ENCODE data around the gene NIPBL. TPM values are rescaled to one million over a fixed set of nuclear protein-coding genes. Genes with fewer than 3 reads are reported as not detected.
A peak's percentile ranks its signal among the peaks of the same experiment; 100 is the strongest.

NIPBL gene
- total RNA-seq, 2 donors from 2014 or later: 29.8 to 38.9 TPM

DNA sequence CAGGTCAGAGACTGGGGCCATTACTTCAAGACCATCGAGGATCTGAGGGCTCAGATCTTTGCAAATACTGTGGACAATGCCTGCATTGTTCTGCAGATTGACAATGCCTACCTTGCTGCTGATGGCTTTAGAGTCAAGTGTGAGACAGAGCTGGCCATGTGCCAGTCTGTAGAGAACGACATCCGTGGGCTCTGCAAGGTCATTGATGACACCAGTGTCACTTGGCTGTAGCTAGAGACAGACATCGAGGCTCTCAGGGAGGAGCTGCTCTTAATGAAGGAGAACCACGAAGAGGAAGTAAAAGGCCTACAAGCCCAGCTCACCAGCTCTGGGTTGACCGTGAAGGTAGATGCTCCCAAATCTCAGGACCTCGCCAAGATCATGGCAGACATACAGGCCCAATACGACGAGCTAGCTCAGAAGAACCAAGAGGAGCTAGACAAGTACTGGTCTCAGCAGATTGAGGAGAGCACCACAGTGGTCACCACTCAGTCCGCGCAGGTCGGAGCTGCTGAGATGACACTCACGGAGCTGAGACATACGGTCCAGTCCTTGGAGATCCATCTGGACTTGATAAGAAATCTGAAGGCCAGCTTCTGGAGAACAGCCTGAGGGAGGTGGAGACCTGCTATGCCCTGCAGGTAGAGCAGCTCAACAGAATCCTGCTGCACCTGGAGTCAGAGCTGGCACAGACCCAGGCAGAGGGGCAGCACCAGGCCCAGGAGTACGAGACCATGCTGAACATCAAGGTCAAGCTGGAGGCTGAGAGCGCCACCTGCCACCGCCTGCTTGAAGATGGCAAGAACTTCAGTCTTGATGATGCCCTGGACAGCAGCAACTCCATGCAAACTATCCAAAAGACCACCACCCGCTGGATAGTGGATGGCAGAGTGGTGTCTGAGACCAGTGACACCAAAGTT, 9.3 kb downstream of the NIPBL start:
- Histone ChIP-seq H3K27ac (no peak overlapping the region), H3K9me3 (no peaks in the 10 kb centered on the region), H3K27me3 (no peaks in the 10 kb centered on the region), H3K36me3 (replicated peaks in 1 of 2; ENCODE audit: insufficient read depth in 1 of 2, low read depth in 2 of 2) (no peaks in the 10 kb centered on the region), H3K4me1 (peaks cover 44% of the 10 kb centered on the region), H3K4me3 (no peak overlapping the region)
- DNase-seq: peak in 2 of 4 donors; percentile 9 to 13
- ATAC-seq: no peak
- intact Hi-C loops (cut with DNase I): no loop called here
- TF ChIP-seq POLR2A (IDR thresholded peaks at IDR 0.05): no peak
- TF ChIP-seq, protein P1, sequence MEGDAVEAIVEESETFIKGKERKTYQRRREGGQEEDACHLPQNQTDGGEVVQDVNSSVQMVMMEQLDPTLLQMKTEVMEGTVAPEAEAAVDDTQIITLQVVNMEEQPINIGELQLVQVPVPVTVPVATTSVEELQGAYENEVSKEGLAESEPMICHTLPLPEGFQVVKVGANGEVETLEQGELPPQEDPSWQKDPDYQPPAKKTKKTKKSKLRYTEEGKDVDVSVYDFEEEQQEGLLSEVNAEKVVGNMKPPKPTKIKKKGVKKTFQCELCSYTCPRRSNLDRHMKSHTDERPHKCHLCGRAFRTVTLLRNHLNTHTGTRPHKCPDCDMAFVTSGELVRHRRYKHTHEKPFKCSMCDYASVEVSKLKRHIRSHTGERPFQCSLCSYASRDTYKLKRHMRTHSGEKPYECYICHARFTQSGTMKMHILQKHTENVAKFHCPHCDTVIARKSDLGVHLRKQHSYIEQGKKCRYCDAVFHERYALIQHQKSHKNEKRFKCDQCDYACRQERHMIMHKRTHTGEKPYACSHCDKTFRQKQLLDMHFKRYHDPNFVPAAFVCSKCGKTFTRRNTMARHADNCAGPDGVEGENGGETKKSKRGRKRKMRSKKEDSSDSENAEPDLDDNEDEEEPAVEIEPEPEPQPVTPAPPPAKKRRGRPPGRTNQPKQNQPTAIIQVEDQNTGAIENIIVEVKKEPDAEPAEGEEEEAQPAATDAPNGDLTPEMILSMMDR (IDR thresholded peaks at IDR 0.05): no peak
- WGBS, 2 donors: 77 to 87% methylated on average over 16 to 18 of the region's 18 CpGs

DNA sequence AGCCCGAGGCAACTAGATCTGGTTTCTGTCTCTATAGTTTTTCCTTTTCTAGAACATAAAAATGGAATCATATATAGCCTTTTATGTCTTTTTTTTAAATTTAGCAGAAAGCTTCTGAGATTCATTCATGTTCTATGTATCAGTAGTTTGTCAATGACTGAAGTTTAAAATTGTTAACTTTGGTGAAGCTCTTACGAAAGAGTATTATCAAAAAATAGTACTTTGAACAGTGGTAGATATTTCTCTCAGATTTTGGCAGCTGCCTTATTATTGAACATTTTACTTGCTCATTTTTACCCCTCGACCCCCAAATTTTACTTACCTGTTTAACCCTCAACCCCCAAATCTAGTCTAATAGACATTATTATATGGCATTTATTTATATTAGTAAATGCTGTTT, 10.2 kb downstream of the NIPBL start:
- no peak for TF ChIP-seq POLR2A (IDR thresholded peaks at IDR 0.05)
- TF ChIP-seq, protein P1 (IDR thresholded peaks at IDR 0.05): no peak
- Histone ChIP-seq H3K4me1 (peaks cover 36% of the 10 kb centered on the region), H3K9me3 (no peaks in the 10 kb centered on the region), H3K27ac (no peak overlapping the region), H3K36me3 (replicated peaks in 1 of 2; ENCODE audit: insufficient read depth in 1 of 2, low read depth in 2 of 2) (no peaks in the 10 kb centered on the region), H3K27me3 (no peaks in the 10 kb centered on the region), H3K4me3 (no peak overlapping the region)
- WGBS, 2 donors: 69 to 71% methylated on average over 3 of the region's 3 CpGs
- intact Hi-C loops (cut with DNase I): no loop called here
- ATAC-seq (no peak), DNase-seq (no peak)

DNA sequence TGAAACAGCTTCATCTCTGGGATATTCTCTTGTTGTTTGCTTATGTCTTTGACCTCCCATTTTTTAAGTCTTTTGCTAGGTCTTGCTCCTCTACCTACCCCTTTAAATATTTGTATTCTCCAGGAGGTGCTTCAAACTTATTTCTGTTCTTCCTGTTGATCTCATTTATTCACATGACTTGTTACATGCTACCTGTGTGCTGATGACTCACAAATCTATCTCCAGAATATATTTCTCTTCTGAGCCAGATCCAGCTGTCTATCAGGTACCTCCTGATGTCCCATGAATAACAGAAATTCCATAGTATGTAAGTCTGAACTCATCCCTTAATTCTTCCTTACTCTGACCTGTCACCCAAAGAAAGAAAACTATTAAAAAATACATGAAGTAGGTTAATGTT, 11.0 kb downstream of the NIPBL start:
- Histone ChIP-seq H3K36me3 (replicated peaks in 1 of 2; ENCODE audit: insufficient read depth in 1 of 2, low read depth in 2 of 2) (no peaks in the 10 kb centered on the region), H3K27me3 (no peaks in the 10 kb centered on the region), H3K4me3 (no peak overlapping the region), H3K4me1 (peaks cover 28% of the 10 kb centered on the region), H3K27ac (no peak overlapping the region), H3K9me3 (no peaks in the 10 kb centered on the region)
- DNase-seq (no peak), ATAC-seq (no peak)
- TF ChIP-seq, protein P1 (IDR thresholded peaks at IDR 0.05): no peak
- no peak for TF ChIP-seq POLR2A (IDR thresholded peaks at IDR 0.05)
- intact Hi-C loops (cut with DNase I): no loop called here

DNA sequence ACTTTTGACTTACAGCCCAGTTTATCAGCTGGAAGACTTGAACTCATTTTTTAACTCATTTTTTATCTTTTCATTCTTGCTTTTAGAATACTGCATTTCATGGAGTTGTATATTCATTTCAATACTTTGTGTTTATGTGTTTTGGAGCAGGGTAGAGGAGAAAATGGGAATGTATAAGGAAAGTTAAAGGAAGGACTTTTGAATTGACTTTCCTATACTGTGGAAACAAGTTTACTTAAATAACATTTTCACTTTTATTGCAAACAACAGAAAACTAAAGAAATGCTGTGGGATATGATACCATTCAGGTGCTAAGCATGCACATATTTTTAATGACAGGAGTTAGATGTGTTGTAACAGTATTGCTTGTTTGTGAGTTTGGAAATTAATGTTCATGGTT, 11.7 kb downstream of the NIPBL start:
- peaks cover 26% of the 10 kb centered on the region for H3K4me1 ChIP-seq
- no peak overlapping the region for H3K4me3 ChIP-seq
- ATAC-seq: no peak
- intact Hi-C loops (cut with DNase I): no loop called here
- no peak for DNase-seq
- H3K36me3 ChIP-seq (replicated peaks in 1 of 2; ENCODE audit: insufficient read depth in 1 of 2, low read depth in 2 of 2): no peaks in the 10 kb centered on the region
- TF ChIP-seq, protein P1 (IDR thresholded peaks at IDR 0.05): no peak
- TF ChIP-seq POLR2A (IDR thresholded peaks at IDR 0.05): no peak
- H3K27ac ChIP-seq: no peak overlapping the region
- no peaks in the 10 kb centered on the region for H3K9me3 ChIP-seq
- no peaks in the 10 kb centered on the region for H3K27me3 ChIP-seq

DNA sequence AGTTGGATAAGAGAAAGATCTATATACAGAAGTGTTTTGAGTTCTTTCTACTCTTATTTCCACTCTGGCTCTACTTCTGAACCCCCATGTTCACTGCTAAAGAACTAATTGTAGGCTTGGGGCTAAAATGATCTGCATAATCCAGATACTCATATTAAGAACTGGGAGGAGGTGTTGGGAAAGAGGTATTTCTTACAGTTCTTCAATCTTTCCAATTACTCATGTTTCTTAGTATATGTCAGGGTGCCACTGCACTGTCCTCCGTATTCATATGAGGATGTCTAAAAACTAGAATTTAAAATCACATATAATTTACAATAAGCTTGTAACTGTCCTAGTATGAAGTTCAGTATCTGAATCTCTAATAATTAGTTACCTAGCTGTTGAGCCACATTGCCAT, 12.7 kb downstream of the NIPBL start:
- intact Hi-C loops (cut with DNase I): no loop called here
- 91 to 97% methylated on average over 1 of the region's 1 CpG for WGBS, 2 donors
- Histone ChIP-seq H3K4me3 (no peak overlapping the region), H3K9me3 (no peaks in the 10 kb centered on the region), H3K4me1 (peaks cover 23% of the 10 kb centered on the region), H3K27ac (no peak overlapping the region), H3K36me3 (replicated peaks in 1 of 2; ENCODE audit: insufficient read depth in 1 of 2, low read depth in 2 of 2) (no peaks in the 10 kb centered on the region), H3K27me3 (no peaks in the 10 kb centered on the region)
- no peak for TF ChIP-seq POLR2A (IDR thresholded peaks at IDR 0.05)
- TF ChIP-seq, protein P1 (IDR thresholded peaks at IDR 0.05): no peak
- DNase-seq (no peak), ATAC-seq (no peak)

Data from body of pancreas (tissue), 4 donors.